ENCODE results near the gene FDX2.

Gene FDX2

DNA sequence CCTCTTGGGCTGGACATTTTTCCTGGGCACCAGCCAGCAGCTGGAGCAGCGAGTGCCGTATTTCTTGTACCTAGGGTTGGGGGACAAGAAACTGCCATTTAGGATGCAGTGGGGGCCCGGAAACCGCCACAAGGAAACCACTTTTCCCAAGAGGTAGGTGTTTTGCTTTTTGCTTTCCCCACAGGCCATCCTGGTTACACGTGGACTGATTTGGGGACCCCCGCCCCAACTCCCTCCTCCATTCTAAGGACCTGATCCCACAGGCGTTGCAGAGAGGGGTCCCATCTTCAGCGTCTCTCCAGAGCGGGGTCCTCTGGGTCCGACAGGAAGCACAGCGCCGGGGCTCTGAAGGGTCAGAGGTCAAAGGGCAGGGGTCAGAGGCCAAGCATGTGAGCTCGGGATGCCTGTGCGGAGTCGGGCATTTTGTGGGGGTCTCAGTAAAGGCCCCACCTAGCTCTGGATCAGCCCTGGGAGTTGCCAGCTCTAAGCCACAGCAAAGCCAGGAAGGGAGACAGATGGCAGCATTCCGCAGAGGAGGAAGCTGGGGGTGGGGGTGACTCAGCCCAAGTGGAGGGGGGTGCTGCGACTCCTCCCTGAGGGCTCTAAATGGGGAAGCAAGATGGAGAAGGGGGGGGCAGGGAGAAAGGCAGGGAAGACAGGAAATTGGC lies 10.5 kb downstream of the FDX2 start:
- Histone ChIP-seq H3K27ac (ENCODE audit: low read depth, low read length) (no peak overlapping the region), H3K4me1 (ENCODE audit: control insufficient read depth in 1 of 2, insufficient read depth in 2 of 2, low read length in 2 of 2) (no peaks in the 10 kb centered on the region), H3K36me3 (ENCODE audit: control insufficient read depth in 1 of 2, insufficient read depth in 2 of 2, low read length in 2 of 2) (no peaks in the 10 kb centered on the region), H3K27me3 (ENCODE audit: control insufficient read depth in 1 of 2, insufficient read depth in 2 of 2, low read length in 2 of 2) (no peaks in the 10 kb centered on the region), H3K9me3 (ENCODE audit: control insufficient read depth in 1 of 2, low read length in 2 of 2) (no peaks in the 10 kb centered on the region), H3K9ac (ENCODE audit: low read depth in 1 of 2, low read length in 2 of 2) (no peak overlapping the region), H3K4me3 (ENCODE audit: low read depth in 1 of 2, low read length in 2 of 2) (no peak overlapping the region)

DNA sequence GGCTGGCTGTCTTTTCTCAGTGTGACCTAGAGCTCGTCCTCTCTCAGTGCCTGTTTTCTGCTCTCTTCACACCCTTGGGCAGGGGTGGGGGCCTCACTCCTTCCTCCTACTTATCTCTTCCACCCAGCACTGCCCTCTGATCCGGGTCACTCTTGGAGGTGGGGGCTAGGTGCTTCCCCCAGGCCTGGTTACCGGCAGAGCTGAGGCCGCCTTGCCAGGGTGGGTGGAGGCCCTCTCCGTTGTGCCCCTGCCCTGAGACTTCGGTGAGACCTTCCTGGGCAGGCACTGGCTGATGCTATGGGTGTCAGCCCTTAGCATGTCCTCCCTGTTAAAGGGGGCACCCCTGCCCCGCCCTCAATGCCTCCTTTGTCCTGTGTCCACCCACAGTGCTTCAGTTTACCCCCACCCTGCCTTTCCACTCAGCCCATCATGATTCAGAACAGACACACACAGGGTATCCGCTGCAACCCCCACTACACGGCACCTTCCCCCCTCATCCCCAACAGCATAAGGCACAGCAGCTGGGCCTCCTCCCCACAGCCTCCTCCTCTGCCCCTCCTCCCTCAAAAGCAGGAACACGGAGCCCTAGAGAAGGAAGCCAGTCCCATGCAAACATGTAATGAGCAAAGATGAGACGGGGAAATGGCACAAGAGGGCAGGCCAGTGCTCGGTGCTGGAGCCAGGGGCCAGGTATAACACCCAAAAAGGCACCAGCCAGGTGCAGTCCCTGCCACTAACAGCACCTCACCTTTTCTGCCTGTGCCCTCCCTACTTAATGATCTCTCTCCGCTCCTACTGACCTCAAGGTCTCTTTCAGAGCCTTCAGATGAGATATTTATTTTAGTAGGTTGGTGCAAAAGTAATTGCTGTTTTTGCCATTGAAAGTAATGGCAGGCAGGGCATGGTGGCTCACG lies 16.0 kb downstream of the FDX2 start:
- Histone ChIP-seq H3K27me3 (ENCODE audit: control insufficient read depth in 1 of 2, insufficient read depth in 2 of 2, low read length in 2 of 2) (peaks cover 7 to 14% of the 10 kb centered on the region in 2 donors), H3K27ac (ENCODE audit: low read depth, low read length) (no peak overlapping the region), H3K9me3 (ENCODE audit: control insufficient read depth in 1 of 2, low read length in 2 of 2) (no peaks in the 10 kb centered on the region)

DNA sequence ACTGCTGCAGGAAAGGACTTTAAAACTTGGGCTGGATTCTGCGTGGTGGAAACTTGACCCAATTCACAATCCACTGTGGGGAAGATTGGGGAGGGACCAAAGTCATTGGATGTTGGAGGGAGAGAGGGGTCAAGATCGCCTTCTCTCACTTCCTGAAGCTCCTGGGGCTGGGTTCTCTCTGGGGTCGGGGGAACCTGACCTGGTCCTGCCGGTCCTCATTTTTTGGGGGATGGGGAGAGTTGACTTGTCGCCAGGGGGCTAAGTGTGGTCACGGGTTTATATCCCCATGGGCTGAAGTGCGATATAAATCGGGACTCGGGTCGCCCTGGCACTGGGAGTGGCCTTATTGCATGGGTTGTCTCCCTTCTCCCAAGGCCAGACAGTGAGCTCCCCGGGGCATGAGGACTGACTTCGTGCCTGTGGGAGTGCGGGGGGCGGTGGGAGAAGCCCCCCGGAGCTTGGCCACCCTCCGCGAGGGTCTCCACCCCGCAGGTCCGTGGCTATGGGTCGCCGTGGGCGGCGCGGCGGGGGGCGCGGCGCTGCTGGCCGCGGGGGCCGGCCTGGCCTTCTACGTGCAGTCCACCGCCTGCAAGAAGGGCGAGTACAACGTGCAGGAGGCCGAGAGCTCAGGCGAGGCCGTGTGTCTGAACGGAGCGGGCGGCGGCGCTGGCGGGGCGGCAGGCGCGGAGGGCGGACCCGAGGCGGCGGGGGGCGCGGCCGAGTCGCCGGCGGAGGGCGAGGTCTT lies 19.8 kb downstream of the FDX2 start:
- Histone ChIP-seq H3K9me3 (ENCODE audit: control insufficient read depth in 1 of 2, low read length in 2 of 2) (no peaks in the 10 kb centered on the region), H3K36me3 (ENCODE audit: control insufficient read depth in 1 of 2, insufficient read depth in 2 of 2, low read length in 2 of 2) (no peaks in the 10 kb centered on the region), H3K27ac (ENCODE audit: low read depth, low read length) (no peak overlapping the region), H3K4me1 (ENCODE audit: control insufficient read depth in 1 of 2, insufficient read depth in 2 of 2, low read length in 2 of 2) (peaks cover 27 to 36% of the 10 kb centered on the region in 2 donors), H3K4me3 (ENCODE audit: low read depth in 1 of 2, low read length in 2 of 2) (peak overlapping the region; percentile 63 to 66), H3K27me3 (ENCODE audit: control insufficient read depth in 1 of 2, insufficient read depth in 2 of 2, low read length in 2 of 2) (peaks cover 42 to 50% of the 10 kb centered on the region in 2 donors), H3K9ac (ENCODE audit: low read depth in 1 of 2, low read length in 2 of 2) (no peak overlapping the region)

More for the DNA sequence above, 16.0 kb downstream of the FDX2 start:
- H3K9ac ChIP-seq (ENCODE audit: low read depth in 1 of 2, low read length in 2 of 2) = no peak overlapping the region
- peaks cover 12% of the 10 kb centered on the region in 2 donors for H3K4me1 ChIP-seq (ENCODE audit: control insufficient read depth in 1 of 2, insufficient read depth in 2 of 2, low read length in 2 of 2)
- H3K4me3 ChIP-seq (ENCODE audit: low read depth in 1 of 2, low read length in 2 of 2) = no peak overlapping the region
- H3K36me3 ChIP-seq (ENCODE audit: control insufficient read depth in 1 of 2, insufficient read depth in 2 of 2, low read length in 2 of 2) = no peaks in the 10 kb centered on the region

DNA sequence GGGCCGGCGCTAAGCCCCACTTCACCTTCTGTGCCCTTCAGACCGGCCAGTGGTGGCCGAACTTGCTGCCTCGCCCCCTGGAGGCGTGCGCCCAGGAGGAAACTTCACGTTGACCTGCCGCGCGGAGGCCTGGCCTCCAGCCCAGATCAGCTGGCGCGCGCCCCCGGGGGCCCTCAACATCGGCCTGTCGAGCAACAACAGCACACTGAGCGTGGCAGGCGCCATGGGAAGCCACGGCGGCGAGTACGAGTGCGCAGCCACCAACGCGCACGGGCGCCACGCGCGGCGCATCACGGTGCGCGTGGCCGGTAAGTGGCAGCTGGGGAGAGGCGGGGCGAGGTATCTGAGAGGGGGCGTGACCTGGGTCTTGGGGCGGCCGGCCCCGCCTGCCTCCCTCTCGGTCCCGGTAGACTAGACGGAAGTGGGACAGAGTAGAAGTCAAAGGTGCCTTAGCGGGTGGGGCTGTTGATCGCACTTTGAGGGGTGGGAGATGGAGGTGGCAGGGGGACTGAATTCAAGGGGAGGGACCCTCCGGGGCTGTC lies 20.4 kb downstream of the FDX2 start:
- Histone ChIP-seq H3K9ac (ENCODE audit: low read depth in 1 of 2, low read length in 2 of 2) (no peak overlapping the region), H3K36me3 (ENCODE audit: control insufficient read depth in 1 of 2, insufficient read depth in 2 of 2, low read length in 2 of 2) (no peaks in the 10 kb centered on the region), H3K27me3 (ENCODE audit: control insufficient read depth in 1 of 2, insufficient read depth in 2 of 2, low read length in 2 of 2) (peaks cover 49 to 56% of the 10 kb centered on the region in 2 donors), H3K9me3 (ENCODE audit: control insufficient read depth in 1 of 2, low read length in 2 of 2) (no peaks in the 10 kb centered on the region), H3K4me1 (ENCODE audit: control insufficient read depth in 1 of 2, insufficient read depth in 2 of 2, low read length in 2 of 2) (peaks cover 27 to 43% of the 10 kb centered on the region in 2 donors), H3K27ac (ENCODE audit: low read depth, low read length) (no peak overlapping the region), H3K4me3 (ENCODE audit: low read depth in 1 of 2, low read length in 2 of 2) (peak overlapping the region; percentile 63 to 66)

DNA sequence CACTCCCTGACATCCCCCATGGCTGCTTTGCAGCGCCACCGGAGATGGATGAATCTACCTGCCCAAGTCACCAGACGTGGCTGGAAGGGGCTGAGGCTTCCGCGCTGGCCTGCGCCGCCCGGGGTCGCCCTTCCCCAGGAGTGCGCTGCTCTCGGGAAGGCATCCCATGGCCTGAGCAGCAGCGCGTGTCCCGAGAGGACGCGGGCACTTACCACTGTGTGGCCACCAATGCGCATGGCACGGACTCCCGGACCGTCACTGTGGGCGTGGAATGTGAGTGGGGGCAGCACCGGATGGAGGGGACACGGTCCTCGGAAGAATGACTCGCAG lies 21.5 kb downstream of the FDX2 start:
- Histone ChIP-seq H3K36me3 (ENCODE audit: control insufficient read depth in 1 of 2, insufficient read depth in 2 of 2, low read length in 2 of 2) (no peaks in the 10 kb centered on the region), H3K27me3 (ENCODE audit: control insufficient read depth in 1 of 2, insufficient read depth in 2 of 2, low read length in 2 of 2) (peaks cover 57 to 62% of the 10 kb centered on the region in 2 donors), H3K9me3 (ENCODE audit: control insufficient read depth in 1 of 2, low read length in 2 of 2) (no peaks in the 10 kb centered on the region), H3K4me3 (ENCODE audit: low read depth in 1 of 2, low read length in 2 of 2) (no peak overlapping the region), H3K27ac (ENCODE audit: low read depth, low read length) (no peak overlapping the region), H3K4me1 (ENCODE audit: control insufficient read depth in 1 of 2, insufficient read depth in 2 of 2, low read length in 2 of 2) (peaks cover 27 to 52% of the 10 kb centered on the region in 2 donors), H3K9ac (ENCODE audit: low read depth in 1 of 2, low read length in 2 of 2) (no peak overlapping the region)

DNA sequence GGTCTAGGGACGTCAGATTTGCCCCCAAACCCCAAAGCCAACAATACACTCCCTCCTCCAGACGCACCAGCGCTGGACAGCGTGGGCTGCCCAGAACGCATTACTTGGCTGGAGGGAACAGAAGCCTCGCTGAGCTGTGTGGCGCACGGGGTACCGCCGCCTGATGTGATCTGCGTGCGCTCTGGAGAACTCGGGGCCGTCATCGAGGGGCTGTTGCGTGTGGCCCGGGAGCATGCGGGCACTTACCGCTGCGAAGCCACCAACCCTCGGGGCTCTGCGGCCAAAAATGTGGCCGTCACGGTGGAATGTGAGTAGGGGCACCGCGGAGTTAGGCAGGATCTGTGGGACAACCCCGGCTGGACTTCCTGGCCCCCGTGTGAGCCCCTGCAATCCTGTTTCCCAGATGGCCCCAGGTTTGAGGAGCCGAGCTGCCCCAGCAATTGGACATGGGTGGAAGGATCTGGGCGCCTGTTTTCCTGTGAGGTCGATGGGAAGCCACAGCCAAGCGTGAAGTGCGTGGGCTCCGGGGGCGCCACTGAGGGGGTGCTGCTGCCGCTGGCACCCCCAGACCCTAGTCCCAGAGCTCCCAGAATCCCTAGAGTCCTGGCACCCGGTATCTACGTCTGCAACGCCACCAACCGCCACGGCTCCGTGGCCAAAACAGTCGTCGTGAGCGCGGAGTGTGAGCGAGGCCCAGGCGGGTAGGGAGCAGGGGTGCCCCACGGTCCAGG lies 22.0 kb downstream of the FDX2 start:
- Histone ChIP-seq H3K9me3 (ENCODE audit: control insufficient read depth in 1 of 2, low read length in 2 of 2) (no peaks in the 10 kb centered on the region), H3K27ac (ENCODE audit: low read depth, low read length) (no peak overlapping the region), H3K4me3 (ENCODE audit: low read depth in 1 of 2, low read length in 2 of 2) (no peak overlapping the region), H3K9ac (ENCODE audit: low read depth in 1 of 2, low read length in 2 of 2) (no peak overlapping the region), H3K36me3 (ENCODE audit: control insufficient read depth in 1 of 2, insufficient read depth in 2 of 2, low read length in 2 of 2) (no peaks in the 10 kb centered on the region), H3K4me1 (ENCODE audit: control insufficient read depth in 1 of 2, insufficient read depth in 2 of 2, low read length in 2 of 2) (peaks cover 27 to 58% of the 10 kb centered on the region in 2 donors), H3K27me3 (ENCODE audit: control insufficient read depth in 1 of 2, insufficient read depth in 2 of 2, low read length in 2 of 2) (peaks cover 62 to 68% of the 10 kb centered on the region in 2 donors)

DNA sequence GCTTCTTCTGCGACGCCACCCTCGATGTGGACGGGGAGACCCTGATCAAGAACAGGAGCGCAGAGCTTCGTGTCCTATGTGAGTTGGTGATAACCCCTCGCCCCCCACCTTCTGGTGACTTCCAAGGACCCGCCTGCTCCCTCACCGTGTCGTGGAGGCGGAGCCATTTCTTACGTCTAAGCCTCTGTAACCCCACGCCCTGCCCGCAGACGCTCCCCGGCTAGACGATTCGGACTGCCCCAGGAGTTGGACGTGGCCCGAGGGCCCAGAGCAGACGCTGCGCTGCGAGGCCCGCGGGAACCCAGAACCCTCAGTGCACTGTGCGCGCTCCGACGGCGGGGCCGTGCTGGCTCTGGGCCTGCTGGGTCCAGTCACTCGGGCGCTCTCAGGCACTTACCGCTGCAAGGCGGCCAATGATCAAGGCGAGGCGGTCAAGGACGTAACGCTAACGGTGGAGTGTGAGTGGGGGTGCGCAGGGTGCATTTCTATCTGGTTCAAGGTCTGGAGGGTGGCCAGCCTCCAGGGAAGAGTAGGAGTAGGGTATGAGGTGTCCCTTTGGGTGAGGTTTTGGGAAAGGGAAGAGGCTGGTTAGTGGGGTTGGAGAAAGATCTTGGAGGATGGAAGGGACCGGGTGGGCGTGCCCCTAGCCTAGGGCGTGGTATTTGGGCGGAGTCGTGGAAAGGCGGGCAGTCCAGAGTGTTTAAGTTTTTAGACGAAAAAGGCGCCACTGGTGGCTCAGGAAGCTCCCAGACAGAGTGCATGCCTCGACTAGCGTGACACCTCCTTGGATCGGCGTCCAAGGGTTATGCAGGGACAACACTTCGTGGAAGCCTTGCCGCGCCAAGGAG lies 22.8 kb downstream of the FDX2 start:
- peaks cover 27 to 64% of the 10 kb centered on the region in 2 donors for H3K4me1 ChIP-seq (ENCODE audit: control insufficient read depth in 1 of 2, insufficient read depth in 2 of 2, low read length in 2 of 2)
- peak overlapping the region in 1 of 2 donors; percentile 43 for H3K9ac ChIP-seq (ENCODE audit: low read depth in 1 of 2, low read length in 2 of 2)
- no peaks in the 10 kb centered on the region for H3K36me3 ChIP-seq (ENCODE audit: control insufficient read depth in 1 of 2, insufficient read depth in 2 of 2, low read length in 2 of 2)
- H3K4me3 ChIP-seq (ENCODE audit: low read depth in 1 of 2, low read length in 2 of 2) = peak overlapping the region; percentile 48 to 68
- no peaks in the 10 kb centered on the region for H3K9me3 ChIP-seq (ENCODE audit: control insufficient read depth in 1 of 2, low read length in 2 of 2)
- H3K27ac ChIP-seq (ENCODE audit: low read depth, low read length) = no peak overlapping the region
- H3K27me3 ChIP-seq (ENCODE audit: control insufficient read depth in 1 of 2, insufficient read depth in 2 of 2, low read length in 2 of 2) = peaks cover 68 to 70% of the 10 kb centered on the region in 2 donors

DNA sequence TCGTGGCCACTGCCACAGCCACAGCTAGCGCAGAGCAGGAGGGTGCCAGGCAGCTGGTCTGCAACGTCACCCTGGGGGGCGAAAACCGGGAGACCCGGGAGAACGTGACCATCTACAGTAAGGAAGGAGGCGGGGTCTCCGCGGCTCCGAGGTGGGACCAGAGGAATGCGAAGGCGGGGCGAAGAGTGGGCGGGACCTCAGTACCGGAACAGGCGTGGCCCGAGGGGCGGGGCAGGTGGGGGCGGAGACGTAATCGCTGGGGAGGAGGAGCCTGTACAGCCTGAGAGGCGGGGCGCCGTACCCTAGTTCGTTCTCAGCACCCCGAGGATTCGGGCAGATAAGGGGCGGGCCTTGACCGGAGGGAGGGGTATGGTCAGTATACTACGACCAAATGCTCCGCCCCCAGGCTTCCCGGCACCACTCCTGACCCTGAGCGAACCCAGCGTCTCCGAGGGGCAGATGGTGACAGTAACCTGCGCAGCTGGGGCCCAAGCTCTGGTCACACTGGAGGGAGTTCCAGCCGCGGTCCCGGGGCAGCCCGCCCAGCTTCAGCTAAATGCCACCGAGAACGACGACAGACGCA lies 23.5 kb downstream of the FDX2 start:
- H3K27me3 ChIP-seq (ENCODE audit: control insufficient read depth in 1 of 2, insufficient read depth in 2 of 2, low read length in 2 of 2) = peaks cover 75 to 77% of the 10 kb centered on the region in 2 donors
- H3K9me3 ChIP-seq (ENCODE audit: control insufficient read depth in 1 of 2, low read length in 2 of 2) = no peaks in the 10 kb centered on the region
- H3K27ac ChIP-seq (ENCODE audit: low read depth, low read length) = peak overlapping the region; percentile 25
- peaks cover 32 to 71% of the 10 kb centered on the region in 2 donors for H3K4me1 ChIP-seq (ENCODE audit: control insufficient read depth in 1 of 2, insufficient read depth in 2 of 2, low read length in 2 of 2)
- H3K4me3 ChIP-seq (ENCODE audit: low read depth in 1 of 2, low read length in 2 of 2) = peak overlapping the region; percentile 48 to 68
- peak overlapping the region in 1 of 2 donors; percentile 43 for H3K9ac ChIP-seq (ENCODE audit: low read depth in 1 of 2, low read length in 2 of 2)
- H3K36me3 ChIP-seq (ENCODE audit: control insufficient read depth in 1 of 2, insufficient read depth in 2 of 2, low read length in 2 of 2) = no peaks in the 10 kb centered on the region

Measured in duodenal mucosa (tissue), 2 donors.